Measurements from ENCODE around the gene ATL2.
"Not testable (repeated sequence)": the region's sequence is repeated elsewhere in the genome, so short reads cannot be mapped to it uniquely, and the experiment has no call there.

The ATL2 gene

GRCh38 chr2:38377050-38377828 lies at the start of gene ATL2:
ATL2 (minus strand) TSS chr2:38377273; CDS start chr2:38377260, 13 bp downstream.
- peak; percentile 94 for DNase-seq

GRCh38 chr2:38423763-38424162 lies 46.7 kb upstream of the ATL2 start:
- no peak for DNase-seq

- peak; percentile 22 for DNase-seq
Measured at GRCh38 chr2:38421274-38422056, 44.4 kb upstream of the ATL2 start.

- no peak for DNase-seq
Measured at GRCh38 chr2:38419499-38419898, 42.4 kb upstream of the ATL2 start.

GRCh38 chr2:38418735-38419134 lies 41.7 kb upstream of the ATL2 start:
- DNase-seq, result no peak

- DNase-seq, result peak; percentile 76
Measured at GRCh38 chr2:38417745-38418689, 40.9 kb upstream of the ATL2 start.

GRCh38 chr2:38416296-38417036 lies 39.4 kb upstream of the ATL2 start:
- DNase-seq, result no peak

- DNase-seq, result no peak
Measured at GRCh38 chr2:38415728-38416291, 38.7 kb upstream of the ATL2 start.

- DNase-seq, result no peak
Measured at GRCh38 chr2:38415023-38415422, 38.0 kb upstream of the ATL2 start.

- not testable (repeated sequence) for DNase-seq
Measured at GRCh38 chr2:38412235-38412871, 35.3 kb upstream of the ATL2 start.

- no peak for DNase-seq
Measured at GRCh38 chr2:38409156-38410102, 32.4 kb upstream of the ATL2 start.

GRCh38 chr2:38407111-38407682 lies 30.1 kb upstream of the ATL2 start:
- no peak for DNase-seq

GRCh38 chr2:38406597-38407110 lies 29.6 kb upstream of the ATL2 start:
- no peak for DNase-seq

- DNase-seq, result no peak
Measured at GRCh38 chr2:38405917-38406596, 29.0 kb upstream of the ATL2 start.

GRCh38 chr2:38400513-38400912 lies 23.4 kb upstream of the ATL2 start:
- DNase-seq, result no peak

- no peak for DNase-seq
Measured at GRCh38 chr2:38398739-38399138, 21.7 kb upstream of the ATL2 start.

- no peak for DNase-seq
Measured at GRCh38 chr2:38394903-38395341, 17.8 kb upstream of the ATL2 start.

- no peak for DNase-seq
Measured at GRCh38 chr2:38394041-38394440, 17.0 kb upstream of the ATL2 start.

GRCh38 chr2:38390947-38391346 lies 13.9 kb upstream of the ATL2 start:
- DNase-seq, result no peak

Data from DMS79 treated with DMSO at 0.1 percent for 48 hours (cell line).